WTC11 (cell line): ENCODE results near the gene DKC1. TPM values are rescaled to one million over a fixed set of nuclear protein-coding genes. Genes with fewer than 3 reads are reported as not detected.
"Not testable (repeated sequence)": the region's sequence is repeated elsewhere in the genome, so short reads cannot be mapped to it uniquely, and the experiment has no call there.

Experiments used
- ATAC-seq: fragments of 200-7000 bp; cut with Tn5 transposase; 2 replicates; pipeline ENCODE4 v1.10.0; 2021; ENCODE audit warnings: mild to moderate bottlenecking, moderate library complexity
- CTCF ChIA-PET: fragments of 300-600 bp; sonication (Branson Sonifier 250); formaldehyde crosslinking; loops from one replicate; lab custom pipeline; 2021; ENCODE audit warnings: antibody characterized with exemption; lab: Charles Lee
- POLR2A ChIA-PET: fragments of 350-600 bp; sonication (Branson Sonifier 250); formaldehyde crosslinking; loops from one replicate; lab custom pipeline; 2021; ENCODE audit warnings: antibody characterized with exemption; lab: Charles Lee
- DNase-seq: peaks from one replicate; pipeline ENCODE4 v3.0.0; 2021; ENCODE audit warnings: low spot score
- H3K27ac Mint-ChIP-seq: 2 replicates; pipeline ENCODE4 v1.8.0; 2021; ENCODE audit warnings: mixed read lengths
- H3K27me3 Mint-ChIP-seq: 2 replicates; pipeline ENCODE4 v1.8.0; 2021; ENCODE audit warnings: low read depth, mild to moderate bottlenecking, moderate library complexity, mixed read lengths
- H3K36me3 Mint-ChIP-seq: 2 replicates; pipeline ENCODE4 v1.8.0; 2021; ENCODE audit warnings: mixed read lengths
- H3K4me1 Mint-ChIP-seq: 2 replicates; pipeline ENCODE4 v1.8.0; 2022; ENCODE audit warnings: mixed read lengths
- H3K4me3 Mint-ChIP-seq: 2 replicates; pipeline ENCODE4 v1.8.0; 2021; ENCODE audit warnings: mild to moderate bottlenecking, moderate library complexity, mixed read lengths
- H3K9me3 Mint-ChIP-seq: 2 replicates; pipeline ENCODE4 v1.8.0; 2021; ENCODE audit warnings: mixed read lengths
- FOXK1 ChIP-seq: sonication (generic); formaldehyde crosslinking; IDR thresholded peaks from 2 replicates; pipeline ENCODE4 v1.8.0; 2022; ENCODE audit warnings: mild to moderate bottlenecking, moderate library complexity, missing genetic modification reagents
- GTF2I ChIP-seq: fragments of 250-450 bp; sonication (Bioruptor Pico); conservative IDR thresholded peaks from 2 replicates; pipeline ENCODE4 v1.4.0; 2021; ENCODE audit warnings: mild to moderate bottlenecking
- MXD4 ChIP-seq: fragments of 250-450 bp; sonication (Bioruptor Pico); IDR thresholded peaks from 2 replicates; pipeline ENCODE4 v1.8.0; 2021; ENCODE audit warnings: mild to moderate bottlenecking, moderate library complexity, borderline replicate concordance
- MYBL2 ChIP-seq: sonication (generic); formaldehyde crosslinking; IDR thresholded peaks from 2 replicates; pipeline ENCODE4 v1.8.1; 2023; ENCODE audit warnings: mild to moderate bottlenecking, moderate library complexity, missing genetic modification reagents
- NFE2L1 ChIP-seq: sonication (generic); formaldehyde crosslinking; IDR thresholded peaks from 2 replicates; pipeline ENCODE4 v1.8.1; 2023; ENCODE audit warnings: missing genetic modification reagents
- NFYB ChIP-seq: sonication (generic); formaldehyde crosslinking; conservative IDR thresholded peaks from 2 replicates; pipeline ENCODE4 v1.8.0; 2022; ENCODE audit warnings: low read depth, missing genetic modification reagents
- PRRX2 ChIP-seq: fragments of 250-450 bp; sonication (Bioruptor Pico); IDR thresholded peaks from 2 replicates; pipeline ENCODE4 v1.8.0; 2021; ENCODE audit warnings: mild to moderate bottlenecking
- RORB ChIP-seq: fragments of 250-450 bp; sonication (Bioruptor Pico); IDR thresholded peaks from 2 replicates; pipeline ENCODE4 v1.9.0; 2021; ENCODE audit warnings: mild to moderate bottlenecking
- SMAD3 ChIP-seq: sonication (generic); formaldehyde crosslinking; IDR thresholded peaks from 2 replicates; pipeline ENCODE4 v1.8.0; 2022; ENCODE audit warnings: missing genetic modification reagents, mild to moderate bottlenecking, borderline replicate concordance
- ZNF138 ChIP-seq: sonication (generic); formaldehyde crosslinking; conservative IDR thresholded peaks from 2 replicates; pipeline ENCODE4 v1.8.1; 2022; ENCODE audit warnings: mild to moderate bottlenecking, moderate library complexity, missing genetic modification reagents
- total RNA-seq: library from RNA; stranded (reverse); gene quantifications from 3 replicates; pipeline ENCODE4 v1.2.3, GENCODE V29; 2021
- TF ChIP-seq, protein P1 (sequence below): sonication (generic); formaldehyde crosslinking; IDR thresholded peaks from 2 replicates; pipeline ENCODE4 v1.8.1; 2022; ENCODE audit warnings: missing genetic modification reagents, borderline replicate concordance
- TF ChIP-seq, protein P2 (sequence below): sonication (generic); formaldehyde crosslinking; IDR thresholded peaks from 2 replicates; pipeline ENCODE4 v1.8.1; 2022; ENCODE audit warnings: low read depth, mild to moderate bottlenecking, moderate library complexity, missing genetic modification reagents, borderline replicate concordance
- TF ChIP-seq, protein P3 (sequence below): sonication (generic); formaldehyde crosslinking; IDR thresholded peaks from 2 replicates; pipeline ENCODE4 v1.8.0; 2022; ENCODE audit warnings: mild to moderate bottlenecking, missing genetic modification reagents
- TF ChIP-seq, protein P4 (sequence below): sonication (generic); formaldehyde crosslinking; IDR thresholded peaks from 2 replicates; pipeline ENCODE4 v1.8.1; 2023; ENCODE audit warnings: mild to moderate bottlenecking, missing genetic modification reagents

The DKC1 gene
- total RNA-seq, 1 experiment from 2014 or later, result 123 TPM

DNA sequence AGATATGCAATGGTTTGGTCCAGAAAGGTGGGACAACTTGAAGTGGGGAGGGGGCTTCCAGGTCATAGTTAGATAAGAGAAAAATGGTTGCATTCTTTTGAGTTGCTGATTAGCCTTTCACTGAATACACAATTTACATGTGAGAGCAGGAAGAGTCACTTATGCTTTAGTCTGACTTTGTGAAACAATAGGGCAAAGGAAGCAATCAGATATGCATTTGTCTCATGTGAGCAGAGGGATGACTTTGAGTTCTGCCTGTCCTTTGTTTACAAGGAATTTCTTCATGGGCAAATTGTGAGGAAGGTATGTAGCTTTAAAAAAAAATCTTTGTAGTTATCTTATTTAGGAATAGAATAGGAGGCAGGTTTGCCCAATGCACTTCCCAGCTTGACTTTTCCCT is 58.9 kb downstream of the DKC1 start:
- POLR2A ChIA-PET, result no interaction called here
- no peak for ATAC-seq
- peaks cover 39% of the 10 kb centered on the region for H3K4me1 Mint-ChIP-seq
- no peaks in the 10 kb centered on the region for H3K27me3 Mint-ChIP-seq
- TF ChIP-seq GTF2I (CRISPR knock-in tag), result no peak
- TF ChIP-seq, protein P1, sequence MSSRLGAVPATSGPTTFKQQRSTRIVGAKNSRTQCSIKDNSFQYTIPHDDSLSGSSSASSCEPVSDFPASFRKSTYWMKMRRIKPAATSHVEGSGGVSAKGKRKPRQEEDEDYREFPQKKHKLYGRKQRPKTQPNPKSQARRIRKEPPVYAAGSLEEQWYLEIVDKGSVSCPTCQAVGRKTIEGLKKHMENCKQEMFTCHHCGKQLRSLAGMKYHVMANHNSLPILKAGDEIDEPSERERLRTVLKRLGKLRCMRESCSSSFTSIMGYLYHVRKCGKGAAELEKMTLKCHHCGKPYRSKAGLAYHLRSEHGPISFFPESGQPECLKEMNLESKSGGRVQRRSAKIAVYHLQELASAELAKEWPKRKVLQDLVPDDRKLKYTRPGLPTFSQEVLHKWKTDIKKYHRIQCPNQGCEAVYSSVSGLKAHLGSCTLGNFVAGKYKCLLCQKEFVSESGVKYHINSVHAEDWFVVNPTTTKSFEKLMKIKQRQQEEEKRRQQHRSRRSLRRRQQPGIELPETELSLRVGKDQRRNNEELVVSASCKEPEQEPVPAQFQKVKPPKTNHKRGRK (CRISPR knock-in tag), result no peak
- TF ChIP-seq NFYB, result no peak
- TF ChIP-seq, protein P2, sequence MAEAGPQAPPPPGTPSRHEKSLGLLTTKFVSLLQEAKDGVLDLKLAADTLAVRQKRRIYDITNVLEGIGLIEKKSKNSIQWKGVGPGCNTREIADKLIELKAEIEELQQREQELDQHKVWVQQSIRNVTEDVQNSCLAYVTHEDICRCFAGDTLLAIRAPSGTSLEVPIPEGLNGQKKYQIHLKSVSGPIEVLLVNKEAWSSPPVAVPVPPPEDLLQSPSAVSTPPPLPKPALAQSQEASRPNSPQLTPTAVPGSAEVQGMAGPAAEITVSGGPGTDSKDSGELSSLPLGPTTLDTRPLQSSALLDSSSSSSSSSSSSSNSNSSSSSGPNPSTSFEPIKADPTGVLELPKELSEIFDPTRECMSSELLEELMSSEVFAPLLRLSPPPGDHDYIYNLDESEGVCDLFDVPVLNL (CRISPR knock-in tag), result no peak
- TF ChIP-seq ZNF138 (CRISPR knock-in tag), result no peak
- TF ChIP-seq, all 79 proteins: peak for 0
- H3K9me3 Mint-ChIP-seq, result peaks cover 5% of the 10 kb centered on the region; the same call in 1 of the 2 replicates
- CTCF ChIA-PET, result interaction anchor here (0.6 to 1.5 kb wide), 2 partner anchors 16 to 73 kb away, joined by 3 to 5 read pairs; partner anchors contain the start of gene MPP1
- H3K36me3 Mint-ChIP-seq, result peaks cover 6% of the 10 kb centered on the region
- DNase-seq, result no peak
- H3K27ac Mint-ChIP-seq, result peak overlapping the region; percentile 95
- no peak overlapping the region for H3K4me3 Mint-ChIP-seq

DNA sequence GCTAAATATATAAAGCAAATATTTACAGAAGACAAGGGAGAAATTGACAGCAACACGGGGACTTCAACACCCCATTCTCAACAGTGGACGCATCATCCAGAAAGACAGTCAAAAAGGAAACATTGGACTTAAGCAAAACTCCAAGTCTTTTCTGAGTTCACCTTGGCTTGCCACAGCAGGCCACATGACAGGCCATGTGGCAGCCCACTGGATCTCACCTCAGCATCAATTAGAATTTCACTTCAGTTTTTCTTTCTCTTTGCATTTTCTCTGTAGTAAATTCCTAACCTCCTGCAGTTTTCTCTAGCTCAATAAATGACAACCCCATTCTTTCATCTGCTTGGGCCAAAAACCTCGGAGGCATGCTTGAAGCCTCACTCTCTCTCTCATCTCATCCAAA is 59.4 kb downstream of the DKC1 start:
- ChIA-PET CTCF (no interaction called here), POLR2A (no interaction called here)
- Mint-ChIP-seq H3K27me3 (no peaks in the 10 kb centered on the region), H3K27ac (peak overlapping the region; percentile 95), H3K4me3 (0 out of 2 replicates have a peak overlapping the region, but pooled peaks have one; percentile 34), H3K9me3 (peaks cover 4% of the 10 kb centered on the region; the same call in 1 of the 2 replicates), H3K4me1 (peaks cover 39% of the 10 kb centered on the region), H3K36me3 (peaks cover 4% of the 10 kb centered on the region)
- no peak for TF ChIP-seq MYBL2
- TF ChIP-seq, protein P3, sequence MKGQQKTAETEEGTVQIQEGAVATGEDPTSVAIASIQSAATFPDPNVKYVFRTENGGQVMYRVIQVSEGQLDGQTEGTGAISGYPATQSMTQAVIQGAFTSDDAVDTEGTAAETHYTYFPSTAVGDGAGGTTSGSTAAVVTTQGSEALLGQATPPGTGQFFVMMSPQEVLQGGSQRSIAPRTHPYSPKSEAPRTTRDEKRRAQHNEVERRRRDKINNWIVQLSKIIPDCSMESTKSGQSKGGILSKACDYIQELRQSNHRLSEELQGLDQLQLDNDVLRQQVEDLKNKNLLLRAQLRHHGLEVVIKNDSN (CRISPR knock-in tag), result 0 out of 2 replicates have a peak, but pooled peaks have one; percentile 19
- ATAC-seq (no peak), DNase-seq (no peak)

DNA sequence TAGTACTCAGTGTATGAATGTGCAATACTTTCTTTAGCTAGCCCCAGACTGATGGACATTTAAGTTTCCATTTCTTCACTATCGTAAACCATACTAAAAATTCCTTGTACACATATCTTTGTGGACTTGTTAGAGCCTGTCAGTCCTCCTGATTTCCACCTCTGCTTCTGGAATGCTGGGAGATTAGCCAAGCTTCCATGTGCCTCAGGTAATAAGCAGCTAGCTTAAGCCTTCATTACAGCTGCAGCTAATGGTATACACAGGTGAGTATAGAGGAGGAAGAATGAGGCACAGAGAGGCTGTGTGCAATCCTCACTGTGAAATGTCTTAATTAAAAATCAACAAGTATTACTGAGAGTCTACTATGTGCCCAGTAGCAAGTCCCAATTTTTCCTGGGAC is 62.0 kb downstream of the DKC1 start:
- Mint-ChIP-seq H3K27ac (no peak overlapping the region), H3K27me3 (no peaks in the 10 kb centered on the region), H3K36me3 (no peaks in the 10 kb centered on the region), H3K4me3 (no peak overlapping the region)
- no peak for DNase-seq
- ATAC-seq, result no peak
- TF ChIP-seq MXD4 (CRISPR knock-in tag) (no peak), SMAD3 (no peak), NFYB (no peak), RORB (CRISPR knock-in tag) (no peak), FOXK1 (CRISPR knock-in tag) (no peak), PRRX2 (CRISPR knock-in tag) (no peak), NFE2L1 (CRISPR knock-in tag) (no peak)
- TF ChIP-seq, protein P4, sequence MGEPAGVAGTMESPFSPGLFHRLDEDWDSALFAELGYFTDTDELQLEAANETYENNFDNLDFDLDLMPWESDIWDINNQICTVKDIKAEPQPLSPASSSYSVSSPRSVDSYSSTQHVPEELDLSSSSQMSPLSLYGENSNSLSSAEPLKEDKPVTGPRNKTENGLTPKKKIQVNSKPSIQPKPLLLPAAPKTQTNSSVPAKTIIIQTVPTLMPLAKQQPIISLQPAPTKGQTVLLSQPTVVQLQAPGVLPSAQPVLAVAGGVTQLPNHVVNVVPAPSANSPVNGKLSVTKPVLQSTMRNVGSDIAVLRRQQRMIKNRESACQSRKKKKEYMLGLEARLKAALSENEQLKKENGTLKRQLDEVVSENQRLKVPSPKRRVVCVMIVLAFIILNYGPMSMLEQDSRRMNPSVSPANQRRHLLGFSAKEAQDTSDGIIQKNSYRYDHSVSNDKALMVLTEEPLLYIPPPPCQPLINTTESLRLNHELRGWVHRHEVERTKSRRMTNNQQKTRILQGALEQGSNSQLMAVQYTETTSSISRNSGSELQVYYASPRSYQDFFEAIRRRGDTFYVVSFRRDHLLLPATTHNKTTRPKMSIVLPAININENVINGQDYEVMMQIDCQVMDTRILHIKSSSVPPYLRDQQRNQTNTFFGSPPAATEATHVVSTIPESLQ, result no peak
- TF ChIP-seq, all 79 proteins: peak for 0
- ChIA-PET POLR2A (no interaction called here), CTCF (no interaction called here)
- Mint-ChIP-seq H3K4me1 (peaks cover 32% of the 10 kb centered on the region), H3K9me3 (no peaks in the 10 kb centered on the region)

DNA sequence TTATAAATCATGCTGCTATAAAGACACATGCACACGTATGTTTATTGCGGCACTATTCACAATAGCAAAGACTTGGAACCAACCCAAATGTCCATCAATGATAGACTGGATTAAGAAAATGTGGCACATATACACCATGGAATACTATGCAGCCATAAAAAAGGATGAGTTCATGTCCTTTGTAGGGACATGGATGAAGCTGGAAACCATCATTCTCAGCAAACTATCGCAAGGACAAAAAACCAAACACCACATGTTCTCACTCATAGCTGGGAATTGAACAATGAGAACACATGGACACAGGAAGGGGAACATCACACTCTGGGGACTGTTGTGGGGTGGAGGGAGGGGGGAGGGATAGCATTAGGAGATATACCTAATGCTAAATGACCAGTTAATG is 62.9 kb downstream of the DKC1 start:
- H3K4me3 Mint-ChIP-seq, DNase-seq, H3K36me3 Mint-ChIP-seq, ATAC-seq, H3K27ac Mint-ChIP-seq, POLR2A ChIA-PET, H3K9me3 Mint-ChIP-seq, CTCF ChIA-PET, H3K27me3 Mint-ChIP-seq: not testable (repeated sequence)
- H3K4me1 Mint-ChIP-seq, result peaks cover 33% of the 10 kb centered on the region

Other genes with a start within 250 kb of the DKC1 start
- 23.5 to 26.5 TPM (median 25.0 TPM) in 3 replicates for gene FAM3A, start 246.6 kb upstream of the DKC1 start, total RNA-seq
- gene G6PD, start 216.0 kb upstream of the DKC1 start, total RNA-seq, result 64.7 to 72.8 TPM (median 66.0 TPM) in 3 replicates
- 20.0 to 29.1 TPM (median 22.1 TPM) in 3 replicates for gene IKBKG, start 215.2 kb upstream of the DKC1 start, total RNA-seq
- not detected in 3 replicates for gene CTAG1A, start 177.7 kb upstream of the DKC1 start, total RNA-seq
- gene CTAG1B, start 143.6 kb upstream of the DKC1 start, total RNA-seq, result not detected in 3 replicates
- gene CTAG2, start 109.3 kb upstream of the DKC1 start, total RNA-seq, result not detected in 3 replicates
- 0.66 to 1.0 TPM (median 0.72 TPM) in 3 replicates for gene GAB3, start 11.8 kb upstream of the DKC1 start, total RNA-seq
- 14.3 to 15.8 TPM (median 14.7 TPM) in 3 replicates for gene MPP1, start 42.6 kb downstream of the DKC1 start, total RNA-seq
- gene SMIM9, start 71.8 kb downstream of the DKC1 start, total RNA-seq, result not detected in 3 replicates
- 26.8 to 30.2 TPM (median 28.7 TPM) in 3 replicates for gene F8A1, start 123.5 kb downstream of the DKC1 start, total RNA-seq